Esophagus muscularis mucosa (tissue), 4 donors: ENCODE results near the gene ZNF407.

Experiments used
- EP300 ChIP-seq: sonication (generic); formaldehyde crosslinking; IDR thresholded peaks from one replicate; pipeline ENCODE4 v1.6.1; 2017; ENCODE audit warnings: antibody characterized with exemption
- POLR2A ChIP-seq: fragments of 450-650 bp; IDR thresholded peaks from one replicate; pipeline ENCODE4 v1.6.1; 2017; ENCODE audit warnings: antibody characterized with exemption, moderate library complexity, mild to moderate bottlenecking, low read depth
- POLR2AphosphoS5 ChIP-seq, 2 donors: sonication (generic); formaldehyde crosslinking; IDR thresholded peaks; one replicate each; pipeline ENCODE4 v1.6.1; 2017; ENCODE audit warnings: antibody characterized with exemption in 2 of 2
- TF ChIP-seq, protein P1 (sequence below), 3 experiments: fragments of 200-600 bp in 2 of 3; fragments of 450-650 bp in 1 of 3; sonication (generic) in 2 of 3; IDR thresholded peaks; one replicate each; pipeline ENCODE4 v1.5.1; 2017 to 2019; ENCODE audit warnings: antibody characterized with exemption in 3 of 3, mild to moderate bottlenecking in 2 of 3, moderate library complexity in 1 of 3

DNA sequence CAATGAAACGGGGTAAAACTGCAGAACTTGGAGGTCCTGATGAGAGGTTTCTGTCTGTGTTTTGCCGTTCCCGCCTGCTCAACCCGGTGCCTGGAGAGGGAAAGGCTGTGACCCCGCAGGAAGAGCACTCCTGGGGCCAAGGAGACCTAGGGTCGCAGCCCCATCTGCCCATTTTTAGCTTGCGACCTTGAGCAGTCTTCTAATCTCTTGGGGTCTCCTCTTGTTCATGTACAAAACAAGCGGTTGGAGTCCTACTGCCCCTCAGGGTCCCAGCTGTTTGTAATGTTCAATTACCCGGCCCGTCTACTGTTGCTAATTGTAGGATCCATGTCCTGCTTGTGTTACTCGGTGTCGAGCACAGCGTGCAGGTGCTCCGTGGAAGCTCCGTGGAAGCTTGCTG is 506.8 kb downstream of the ZNF407 start:
- TF ChIP-seq, protein P1, sequence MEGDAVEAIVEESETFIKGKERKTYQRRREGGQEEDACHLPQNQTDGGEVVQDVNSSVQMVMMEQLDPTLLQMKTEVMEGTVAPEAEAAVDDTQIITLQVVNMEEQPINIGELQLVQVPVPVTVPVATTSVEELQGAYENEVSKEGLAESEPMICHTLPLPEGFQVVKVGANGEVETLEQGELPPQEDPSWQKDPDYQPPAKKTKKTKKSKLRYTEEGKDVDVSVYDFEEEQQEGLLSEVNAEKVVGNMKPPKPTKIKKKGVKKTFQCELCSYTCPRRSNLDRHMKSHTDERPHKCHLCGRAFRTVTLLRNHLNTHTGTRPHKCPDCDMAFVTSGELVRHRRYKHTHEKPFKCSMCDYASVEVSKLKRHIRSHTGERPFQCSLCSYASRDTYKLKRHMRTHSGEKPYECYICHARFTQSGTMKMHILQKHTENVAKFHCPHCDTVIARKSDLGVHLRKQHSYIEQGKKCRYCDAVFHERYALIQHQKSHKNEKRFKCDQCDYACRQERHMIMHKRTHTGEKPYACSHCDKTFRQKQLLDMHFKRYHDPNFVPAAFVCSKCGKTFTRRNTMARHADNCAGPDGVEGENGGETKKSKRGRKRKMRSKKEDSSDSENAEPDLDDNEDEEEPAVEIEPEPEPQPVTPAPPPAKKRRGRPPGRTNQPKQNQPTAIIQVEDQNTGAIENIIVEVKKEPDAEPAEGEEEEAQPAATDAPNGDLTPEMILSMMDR (IDR thresholded peaks at IDR 0.05): no peak
- TF ChIP-seq POLR2AphosphoS5 (IDR thresholded peaks at IDR 0.05) (no peak), POLR2A (no peak), EP300 (no peak)
